DND-41 (cell line): ENCODE data around the gene ASB8.

Source experiments
- EZH2 ChIP-seq: IDR thresholded peaks from 3 replicates; pipeline ENCODE4 v1.6.1; 2012; ENCODE audit warnings: borderline replicate concordance, low read depth, mild to moderate bottlenecking, moderate library complexity, low read length, inconsistent platforms; ENCODE audit not compliant: severe bottlenecking
- TF ChIP-seq, protein P1 (sequence below): IDR thresholded peaks from 2 replicates; pipeline ENCODE4 v1.5.1; 2012; ENCODE audit warnings: borderline replicate concordance, low read length, moderate library complexity, mild to moderate bottlenecking; ENCODE audit not compliant: poor library complexity, severe bottlenecking; ENCODE audit errors: extremely low read depth

- TF ChIP-seq, protein P1, sequence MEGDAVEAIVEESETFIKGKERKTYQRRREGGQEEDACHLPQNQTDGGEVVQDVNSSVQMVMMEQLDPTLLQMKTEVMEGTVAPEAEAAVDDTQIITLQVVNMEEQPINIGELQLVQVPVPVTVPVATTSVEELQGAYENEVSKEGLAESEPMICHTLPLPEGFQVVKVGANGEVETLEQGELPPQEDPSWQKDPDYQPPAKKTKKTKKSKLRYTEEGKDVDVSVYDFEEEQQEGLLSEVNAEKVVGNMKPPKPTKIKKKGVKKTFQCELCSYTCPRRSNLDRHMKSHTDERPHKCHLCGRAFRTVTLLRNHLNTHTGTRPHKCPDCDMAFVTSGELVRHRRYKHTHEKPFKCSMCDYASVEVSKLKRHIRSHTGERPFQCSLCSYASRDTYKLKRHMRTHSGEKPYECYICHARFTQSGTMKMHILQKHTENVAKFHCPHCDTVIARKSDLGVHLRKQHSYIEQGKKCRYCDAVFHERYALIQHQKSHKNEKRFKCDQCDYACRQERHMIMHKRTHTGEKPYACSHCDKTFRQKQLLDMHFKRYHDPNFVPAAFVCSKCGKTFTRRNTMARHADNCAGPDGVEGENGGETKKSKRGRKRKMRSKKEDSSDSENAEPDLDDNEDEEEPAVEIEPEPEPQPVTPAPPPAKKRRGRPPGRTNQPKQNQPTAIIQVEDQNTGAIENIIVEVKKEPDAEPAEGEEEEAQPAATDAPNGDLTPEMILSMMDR, result no peak
- no peak for TF ChIP-seq EZH2
Observed at GRCh38 chr12:48197971-48198671, 40.8 kb upstream of the ASB8 start.
